CD14-positive monocyte (primary cell): Measurements from ENCODE around the gene CIITA. TPM values are rescaled to one million over a fixed set of nuclear protein-coding genes. Genes with fewer than 3 reads are reported as not detected.
A peak's percentile ranks its signal among the peaks of the same experiment; 100 is the strongest.

Source experiments
- DNase-seq, 3 donors: peaks; one replicate each; pipeline ENCODE4 v3.0.0-alpha.2; 2011 to 2022
- H2AFZ ChIP-seq: 2 replicates; pipeline ENCODE4 v1.6.0; 2012; ENCODE audit warnings: mild to moderate bottlenecking, low read depth, low read length, inconsistent platforms; ENCODE audit not compliant: insufficient read depth, poor library complexity, severe bottlenecking
- H3K27ac ChIP-seq, 2 donors: 1 replicate in 1 of 2; 2 replicates in 1 of 2; pipeline ENCODE4 v1.5.1; 2012 to 2013; ENCODE audit warnings: low read length in 2 of 2, control low read depth in 1 of 2, inconsistent platforms in 1 of 2, low read depth in 1 of 2, mild to moderate bottlenecking in 1 of 2
- H3K27me3 ChIP-seq, 2 donors: one replicate each; pipeline versions ENCODE4 v1.6.0 to v1.6.1; 2011 to 2013; ENCODE audit warnings: low read length in 2 of 2; ENCODE audit not compliant: control insufficient read depth in 2 of 2, insufficient read depth in 2 of 2
- H3K36me3 ChIP-seq, 2 donors: replicated peaks in 1 of 2; 1 replicate in 1 of 2; 2 replicates in 1 of 2; pipeline versions ENCODE4 v1.5.1 to v1.6.1; 2012 to 2013; ENCODE audit warnings: low read length in 2 of 2, control low read depth in 1 of 2, inconsistent platforms in 1 of 2, mild to moderate bottlenecking in 1 of 2; ENCODE audit not compliant: insufficient read depth in 2 of 2, control insufficient read depth in 1 of 2
- H3K4me1 ChIP-seq, 2 donors: 1 replicate in 1 of 2; 2 replicates in 1 of 2; pipeline versions ENCODE4 v1.5.1 to v1.6.1; 2012 to 2013; ENCODE audit warnings: low read length in 2 of 2, control low read depth in 1 of 2, inconsistent platforms in 1 of 2, mild to moderate bottlenecking in 1 of 2, moderate library complexity in 1 of 2; ENCODE audit not compliant: insufficient read depth in 2 of 2, control insufficient read depth in 1 of 2
- H3K4me2 ChIP-seq: replicated peaks from 2 replicates; pipeline ENCODE3; 2012; ENCODE audit warnings: low read length, moderate library complexity, mild to moderate bottlenecking; ENCODE audit not compliant: poor library complexity, severe bottlenecking; ENCODE audit errors: extremely low read depth
- H3K4me3 ChIP-seq, 3 experiments: fragments of 200-600 bp in 1 of 3; sonication (generic) in 1 of 3; replicated peaks in 1 of 3; 1 replicate in 2 of 3; 2 replicates in 1 of 3; pipeline ENCODE4 v1.5.1; 2011 to 2013; ENCODE audit warnings: low read length in 3 of 3, mild to moderate bottlenecking in 3 of 3, control low read depth in 2 of 3, low read depth in 2 of 3, inconsistent platforms in 1 of 3, moderate library complexity in 1 of 3
- H3K79me2 ChIP-seq: 2 replicates; pipeline ENCODE4 v1.6.0; 2012; ENCODE audit warnings: mild to moderate bottlenecking, control low read depth, inconsistent platforms, low read length, moderate library complexity; ENCODE audit not compliant: insufficient read depth
- H3K9ac ChIP-seq: 2 replicates; pipeline ENCODE4 v1.6.0; 2017; ENCODE audit warnings: low read length, mild to moderate bottlenecking; ENCODE audit not compliant: insufficient read depth, poor library complexity, severe bottlenecking
- H3K9me3 ChIP-seq, 2 donors: replicated peaks in 1 of 2; 1 replicate in 1 of 2; 2 replicates in 1 of 2; pipeline versions ENCODE4 v1.5.1 to v1.6.1; 2012 to 2013; ENCODE audit warnings: low read length in 2 of 2, control low read depth in 1 of 2; ENCODE audit not compliant: control insufficient read depth in 1 of 2, insufficient read depth in 1 of 2
- H4K20me1 ChIP-seq: 2 replicates; pipeline ENCODE4 v1.6.0; 2012; ENCODE audit warnings: mild to moderate bottlenecking, low read length, control low read depth, moderate library complexity; ENCODE audit not compliant: insufficient read depth
- H3K27ac Mint-ChIP-seq, 7 donors: one replicate each; pipeline ENCODE4 v1.8.0; 2020; ENCODE audit warnings: mild to moderate bottlenecking in 7 of 7, mixed read lengths in 7 of 7, moderate library complexity in 6 of 7, inconsistent platforms in 2 of 7
- H3K27me3 Mint-ChIP-seq, 3 donors: one replicate each; pipeline ENCODE4 v1.8.0; 2021 to 2022; ENCODE audit warnings: low read depth in 3 of 3, mild to moderate bottlenecking in 3 of 3, mixed read lengths in 3 of 3, moderate library complexity in 3 of 3, inconsistent platforms in 1 of 3
- H3K36me3 Mint-ChIP-seq, 2 donors: one replicate each; pipeline ENCODE4 v1.8.0; 2020; ENCODE audit warnings: mixed read lengths in 2 of 2, inconsistent platforms in 1 of 2, mild to moderate bottlenecking in 1 of 2
- H3K4me1 Mint-ChIP-seq: one replicate; pipeline ENCODE4 v1.8.0; 2020; ENCODE audit warnings: mild to moderate bottlenecking, mixed read lengths
- H3K4me3 Mint-ChIP-seq, 2 donors: one replicate each; pipeline ENCODE4 v1.8.0; 2020; ENCODE audit warnings: mild to moderate bottlenecking in 2 of 2, mixed read lengths in 2 of 2, moderate library complexity in 1 of 2
- H3K9me3 Mint-ChIP-seq, 7 donors: one replicate each; pipeline ENCODE4 v1.8.0; 2020 to 2022; ENCODE audit warnings: mixed read lengths in 7 of 7, mild to moderate bottlenecking in 6 of 7, moderate library complexity in 6 of 7, inconsistent platforms in 2 of 7
- WGBS: methylation state at CpG from one replicate; pipeline ENCODE4 v1.1.5; 2013; ENCODE audit warnings: missing lambda C conversion rate; ENCODE audit not compliant: insufficient coverage; 5-methylcytosine and 5-hydroxymethylcytosine counted together
- intact Hi-C, 2 donors: fragments of 100-400 bp; cut with micrococcal nuclease; formaldehyde crosslinking; loops; one replicate each; pipeline versions ENCODE4 v1.15.0 to v1.15.1; 2023
- polyA plus RNA-seq, 3 donors: library from polyadenylated mRNA; depleted of rRNA in 1 of 3; unstranded in 2 of 3; stranded (reverse) in 1 of 3; fragments of 300-500 nt in 2 of 3; fragments of >200 nt in 1 of 3; fragmentation: Illumina TruSeq in 2 of 3; gene quantifications; 1 replicate in 2 of 3; 2 replicates in 1 of 3; pipeline ENCODE4 v1.2.3, GENCODE V29; 2012 to 2021
- TF ChIP-seq, protein P1 (sequence below): fragments of 200-600 bp; IDR thresholded peaks from one replicate; pipeline ENCODE4 v1.8.0; 2022; ENCODE audit warnings: antibody characterized with exemption, mild to moderate bottlenecking

Gene CIITA
- polyA plus RNA-seq, 3 donors, result 15.6 to 178 (median 22.1) TPM

GRCh38 chr16:10852286-10852685 is 24.7 kb upstream of the CIITA start:
- peak overlapping the region in 1 of 2 donors; percentile 0 for H3K4me3 Mint-ChIP-seq
- peak overlapping the region in 1 of 3 experiments; percentile 12 for H3K4me3 ChIP-seq
- intact Hi-C loops, result no loop called here

GRCh38 chr16:10852948-10853347 is 24.1 kb upstream of the CIITA start:
- Histone ChIP-seq H3K9ac (no peak overlapping the region), H3K9me3 (no peaks in the 10 kb centered on the region), H3K36me3 (no peaks in the 10 kb centered on the region), H2AFZ (peak overlapping the region; percentile 14), H3K4me3 (peak overlapping the region in 1 of 3 experiments; percentile 12), H4K20me1 (no peaks in the 10 kb centered on the region), H3K27me3 (no peaks in the 10 kb centered on the region), H3K4me1 (peaks cover 46 to 51% of the 10 kb centered on the region in 2 donors), H3K27ac (peak overlapping the region in 1 of 2 donors; percentile 34), H3K79me2 (no peaks in the 10 kb centered on the region), H3K4me2 (peak overlapping the region; percentile 46)
- intact Hi-C loops, result no loop called here
- TF ChIP-seq, protein P1, sequence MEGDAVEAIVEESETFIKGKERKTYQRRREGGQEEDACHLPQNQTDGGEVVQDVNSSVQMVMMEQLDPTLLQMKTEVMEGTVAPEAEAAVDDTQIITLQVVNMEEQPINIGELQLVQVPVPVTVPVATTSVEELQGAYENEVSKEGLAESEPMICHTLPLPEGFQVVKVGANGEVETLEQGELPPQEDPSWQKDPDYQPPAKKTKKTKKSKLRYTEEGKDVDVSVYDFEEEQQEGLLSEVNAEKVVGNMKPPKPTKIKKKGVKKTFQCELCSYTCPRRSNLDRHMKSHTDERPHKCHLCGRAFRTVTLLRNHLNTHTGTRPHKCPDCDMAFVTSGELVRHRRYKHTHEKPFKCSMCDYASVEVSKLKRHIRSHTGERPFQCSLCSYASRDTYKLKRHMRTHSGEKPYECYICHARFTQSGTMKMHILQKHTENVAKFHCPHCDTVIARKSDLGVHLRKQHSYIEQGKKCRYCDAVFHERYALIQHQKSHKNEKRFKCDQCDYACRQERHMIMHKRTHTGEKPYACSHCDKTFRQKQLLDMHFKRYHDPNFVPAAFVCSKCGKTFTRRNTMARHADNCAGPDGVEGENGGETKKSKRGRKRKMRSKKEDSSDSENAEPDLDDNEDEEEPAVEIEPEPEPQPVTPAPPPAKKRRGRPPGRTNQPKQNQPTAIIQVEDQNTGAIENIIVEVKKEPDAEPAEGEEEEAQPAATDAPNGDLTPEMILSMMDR, result no peak
- Mint-ChIP-seq H3K27ac (peak overlapping the region in 2 of 7 donors; percentile 5 to 16), H3K4me1 (peaks cover 50% of the 10 kb centered on the region), H3K4me3 (no peak overlapping the region), H3K9me3 (peaks cover 0 to 2% (median 0%) of the 10 kb centered on the region in 7 donors), H3K27me3 (peaks cover 0 to 4% (median 1%) of the 10 kb centered on the region in 3 donors), H3K36me3 (no peaks in the 10 kb centered on the region)
- 75% methylated on average over 4 of the region's 5 CpGs for WGBS
- no peak for DNase-seq

More at GRCh38 chr16:10852286-10852685, 24.7 kb upstream of the CIITA start:
- H2AFZ ChIP-seq, result peak overlapping the region; percentile 14
- no peak for DNase-seq
- no peaks in the 10 kb centered on the region for H3K27me3 ChIP-seq
- TF ChIP-seq, protein P1, result no peak
- H3K36me3 ChIP-seq, result no peaks in the 10 kb centered on the region
- 0% methylated on average over 2 of the region's 4 CpGs for WGBS
- Mint-ChIP-seq H3K4me1 (peaks cover 55% of the 10 kb centered on the region), H3K9me3 (peaks cover 0 to 2% (median 0%) of the 10 kb centered on the region in 7 donors), H3K27ac (peak overlapping the region; percentile 5 to 76 (median 37)), H3K36me3 (no peaks in the 10 kb centered on the region), H3K27me3 (peaks cover 0 to 4% (median 1%) of the 10 kb centered on the region in 3 donors)
- H3K27ac ChIP-seq, result peak overlapping the region in 1 of 2 donors; percentile 34
- H3K79me2 ChIP-seq, result no peaks in the 10 kb centered on the region
- no peak overlapping the region for H3K9ac ChIP-seq
- peaks cover 53 to 58% of the 10 kb centered on the region in 2 donors for H3K4me1 ChIP-seq
- H3K9me3 ChIP-seq, result no peaks in the 10 kb centered on the region
- peak overlapping the region; percentile 46 for H3K4me2 ChIP-seq
- no peaks in the 10 kb centered on the region for H4K20me1 ChIP-seq
